K562 (cell line): ENCODE measurements around the gene PNPLA1. TPM values are rescaled to one million over a fixed set of nuclear protein-coding genes. Genes with fewer than 3 reads are reported as not detected.

ENCODE experiments used
- ATAC-seq: fragments of 200-7000 bp; cut with Tn5 transposase; 3 replicates; pipeline ENCODE4 v1.9.1; 2020; ENCODE audit warnings: moderate library complexity
- BruUV-seq: library from RNA; stranded (reverse); fragments of 400-500 nt; replicated peaks from 2 replicates; lab custom pipeline; 2021; lab: Mats Ljungman, UMichigan
- CTCF ChIA-PET: fragments of 300-600 bp; formaldehyde crosslinking; extraction: SDS; loops from one replicate; lab custom pipeline; 2021; ENCODE audit warnings: low intra/inter-chr PET ratio; lab: Yijun Ruan, JAX
- POLR2A ChIA-PET: fragments of 300-600, 350-650 bp; sonication (Branson Sonifier 250); formaldehyde crosslinking; extraction: SDS; loops from one replicate; lab custom pipeline; 2021; ENCODE audit warnings: antibody characterized with exemption, inconsistent platforms; lab: Yijun Ruan, JAX
- DNase-seq, 4 experiments: peaks; one replicate each; pipeline versions ENCODE4 v3.0.0 to v3.0.0-alpha.2; 2011 to 2018; ENCODE audit warnings: low spot score in 3 of 4, mixed read lengths in 3 of 4; ENCODE audit errors: extremely low read depth in 1 of 4
- FAIRE-seq: peaks from 2 replicates; lab custom pipeline; 2011; peaks lifted over from hg19 to GRCh38; lab: Jason Lieb, UNC
- H2AFZ ChIP-seq: 2 replicates; pipeline ENCODE4 v1.6.0; 2011; ENCODE audit warnings: low read depth, low read length, control low read depth, inconsistent platforms
- H3K27ac ChIP-seq: fragments of 200-600 bp; 3 replicates; pipeline ENCODE4 v1.8.0; 2011; ENCODE audit warnings: low read depth, mild to moderate bottlenecking, control low read depth, inconsistent platforms, low read length, moderate library complexity, mixed read lengths; ENCODE audit errors: extremely low read depth
- H3K27me3 ChIP-seq, 2 experiments: fragments of 300-600 bp in 1 of 2; 2 replicates in 1 of 2; 3 replicates in 1 of 2; pipeline versions ENCODE4 v1.6.0 to v1.8.0; 2011; ENCODE audit warnings: inconsistent platforms in 2 of 2, low read length in 2 of 2, mild to moderate bottlenecking in 1 of 2, mixed read lengths in 1 of 2, moderate library complexity in 1 of 2; ENCODE audit not compliant: control insufficient read depth in 2 of 2, insufficient read depth in 2 of 2
- H3K36me3 ChIP-seq: fragments of 300-600 bp; 3 replicates; pipeline ENCODE4 v1.8.0; 2011; ENCODE audit warnings: mild to moderate bottlenecking, low read length, inconsistent platforms; ENCODE audit not compliant: control insufficient read depth, insufficient read depth
- H3K4me1 ChIP-seq, 2 experiments: fragments of 200-600 bp in 1 of 2; replicated peaks in 1 of 2; 2 replicates in 1 of 2; 3 replicates in 1 of 2; pipeline versions ENCODE4 v1.5.1 to v1.8.0; 2011; ENCODE audit warnings: inconsistent platforms in 2 of 2, low read length in 2 of 2, mild to moderate bottlenecking in 1 of 2, mixed read lengths in 1 of 2, moderate library complexity in 1 of 2; ENCODE audit not compliant: control insufficient read depth in 2 of 2, insufficient read depth in 2 of 2
- H3K4me2 ChIP-seq: 2 replicates; pipeline ENCODE4 v1.6.1; 2011; ENCODE audit warnings: low read length, control low read depth, inconsistent platforms, mixed read lengths; ENCODE audit not compliant: insufficient read depth
- H3K4me3 ChIP-seq: fragments of 200-600 bp; sonication (generic), shearing (Covaris generic); 2 replicates; pipeline ENCODE4 v1.5.1; 2016; ENCODE audit warnings: control low read depth, inconsistent platforms
- H3K79me2 ChIP-seq: fragments of 200-600 bp; 3 replicates; pipeline ENCODE4 v1.8.0; 2011; ENCODE audit warnings: low read length, inconsistent platforms; ENCODE audit not compliant: control insufficient read depth, insufficient read depth
- H3K9ac ChIP-seq, 2 experiments: 2 replicates each; pipeline versions ENCODE4 v1.6.0 to v1.6.1; 2011; ENCODE audit warnings: low read depth in 2 of 2, low read length in 2 of 2, control low read depth in 1 of 2, inconsistent platforms in 1 of 2, mild to moderate bottlenecking in 1 of 2, mixed read lengths in 1 of 2; ENCODE audit not compliant: insufficient read depth in 1 of 2
- H3K9me1 ChIP-seq: one replicate; pipeline ENCODE4 v1.6.0; 2011; ENCODE audit warnings: inconsistent platforms, mild to moderate bottlenecking, low read length, moderate library complexity; ENCODE audit not compliant: control insufficient read depth, insufficient read depth
- H3K9me3 ChIP-seq: replicated peaks from 2 replicates; pipeline ENCODE4 v1.5.1; 2011; ENCODE audit warnings: low read depth, low read length, inconsistent platforms; ENCODE audit not compliant: control insufficient read depth, insufficient read depth
- H4K20me1 ChIP-seq: replicated peaks from 2 replicates; pipeline ENCODE4 v1.6.1; 2011; ENCODE audit warnings: low read length, inconsistent platforms, mixed read lengths; ENCODE audit not compliant: control insufficient read depth, insufficient read depth
- BCL6 ChIP-seq: fragments of 250-450 bp; sonication (Bioruptor Pico); IDR thresholded peaks from 2 replicates; pipeline ENCODE4 v1.4.0; 2020
- CTBP1 ChIP-seq: fragments of 450-650 bp; IDR thresholded peaks from 2 replicates; pipeline ENCODE4 v1.6.1; 2016; ENCODE audit warnings: borderline replicate concordance
- DIDO1 ChIP-seq: fragments of 450-650 bp; IDR thresholded peaks from 2 replicates; pipeline ENCODE4 v1.6.1; 2016; ENCODE audit warnings: low read depth, missing biosample characterization, missing genetic modification characterization
- GTF2F1 ChIP-seq: IDR thresholded peaks from 2 replicates; pipeline ENCODE4 v1.6.1; 2011; ENCODE audit warnings: low read depth, low read length, improper control_type of control experiment
- HOXB6 ChIP-seq: fragments of 250-450 bp; sonication (Bioruptor Pico); IDR thresholded peaks from 2 replicates; pipeline ENCODE4 v1.5.1; 2022; ENCODE audit warnings: mild to moderate bottlenecking, borderline replicate concordance
- MTA3 ChIP-seq: fragments of 450-650 bp; formaldehyde crosslinking; IDR thresholded peaks from 2 replicates; pipeline ENCODE4 v1.6.1; 2017; ENCODE audit warnings: mild to moderate bottlenecking, borderline replicate concordance
- PHF20 ChIP-seq: fragments of 450-650 bp; IDR thresholded peaks from 2 replicates; pipeline ENCODE4 v1.6.1; 2018; ENCODE audit not compliant: partially characterized antibody
- POLR2A ChIP-seq: fragments of 450-650 bp; conservative IDR thresholded peaks from 2 replicates; pipeline ENCODE4 v1.6.1; 2016
- RCOR1 ChIP-seq, 2 experiments: IDR thresholded peaks; 2 replicates each; pipeline ENCODE4 v1.6.1; 2012; ENCODE audit warnings: low read depth in 2 of 2, low read length in 2 of 2, borderline replicate concordance in 1 of 2, improper control_type of control experiment in 1 of 2
- RNF2 ChIP-seq: sonication (generic); IDR thresholded peaks from 2 replicates; pipeline ENCODE4 v1.6.1; 2016
- SRSF7 ChIP-seq: fragments of 200-400 bp; formaldehyde crosslinking; optimal IDR thresholded peaks from 2 replicates; pipeline ENCODE3; 2017; ENCODE audit warnings: mild to moderate bottlenecking, low read depth, low read length
- ZNF445 ChIP-seq: fragments of 250-450 bp; sonication (Bioruptor Pico); IDR thresholded peaks from 2 replicates; pipeline ENCODE4 v1.4.0; 2020; ENCODE audit warnings: low read depth, mild to moderate bottlenecking, moderate library complexity
- ZNF57 ChIP-seq: fragments of 450-650 bp; formaldehyde crosslinking; IDR thresholded peaks from 2 replicates; pipeline ENCODE4 v1.4.0; 2020; ENCODE audit warnings: mild to moderate bottlenecking, moderate library complexity
- WGBS: fragments of 100-300 bp; shearing (Covaris generic); methylation state at CpG from one replicate; pipeline ENCODE4 v1.1.6; 2016; ENCODE audit warnings: low coverage, mixed read lengths; ENCODE audit not compliant: insufficient coverage; ENCODE audit errors: missing lambda C conversion rate; 5-methylcytosine and 5-hydroxymethylcytosine counted together
- in situ Hi-C: fragments of 300-500 bp; cut with MboI; formaldehyde crosslinking; loops from 4 replicates; pipeline ENCODE4 v1.15.0; 2018; ENCODE audit warnings: inconsistent platforms, mixed read lengths
- intact Hi-C: fragments of 100-400 bp; cut with micrococcal nuclease; formaldehyde crosslinking; loops from 2 replicates; pipeline ENCODE4 v1.14.2; 2022
- polyA plus RNA-seq, 8 experiments: library from polyadenylated mRNA; depleted of rRNA in 4 of 8; stranded (reverse) in 5 of 8; unstranded in 3 of 8; fragments of >200 nt; fragmentation: Nextera tagmentation in 2 of 8; fragmentation: Illumina TruSeq in 1 of 8; extraction: Ambion mirVana in 2 of 8; extraction: Trizol in 1 of 8; gene quantifications; 2 replicates each; pipeline versions ENCODE4 v1.2.1 to v1.2.3, GENCODE V29; 2011 to 2014; ENCODE audit warnings: inconsistent platforms in 1 of 8, missing spikeins in 1 of 8
- total RNA-seq, 7 experiments: library from RNA; depleted of rRNA in 6 of 7; stranded (reverse); fragments of >200 nt in 6 of 7; fragmentation: Illumina TruSeq in 2 of 7; extraction: Trizol in 2 of 7; gene quantifications; 2 replicates each; pipeline versions ENCODE4 v1.2.1 to v1.2.3, GENCODE V29; 2011 to 2021; ENCODE audit warnings: low replicate concordance in 1 of 7
- TF ChIP-seq, protein P1 (sequence below), 2 experiments: fragments of 450-650 bp; formaldehyde crosslinking in 1 of 2; IDR thresholded peaks; 2 replicates each; pipeline versions ENCODE4 v1.4.0 to v1.6.1; 2014 to 2020; ENCODE audit warnings: mild to moderate bottlenecking in 2 of 2, borderline replicate concordance in 1 of 2, low read depth in 1 of 2
- TF ChIP-seq, protein P2 (sequence below): IDR thresholded peaks from 2 replicates; pipeline ENCODE4 v1.6.1; 2011; ENCODE audit not compliant: insufficient read length; ENCODE audit errors: extremely low read depth

Gene PNPLA1
- total and polyA plus RNA-seq, 9 of the 15 experiments (the other 6 are each of a cell fraction or from before 2014, with no cell fraction given), result 0.04 to 0.27 (median 0.13) TPM; not detected in 2

GRCh38 chr6:36298027-36298426 is 28.2 kb downstream of the PNPLA1 start:
- FAIRE-seq (peak; percentile 67), ATAC-seq (no peak), DNase-seq (no peak)
- intact Hi-C loops, result no loop called here
- peaks cover 10% of the 10 kb centered on the region; the same call in 1 of the 2 replicates for H4K20me1 ChIP-seq
- H3K27ac ChIP-seq, result no peak overlapping the region
- peaks cover 21 to 61% of the 10 kb centered on the region in 2 experiments for H3K27me3 ChIP-seq
- no peak overlapping the region for H3K9ac ChIP-seq
- no peaks in the 10 kb centered on the region for H3K9me3 ChIP-seq
- BruUV-seq, result no TSS peak
- H3K79me2 ChIP-seq, result no peaks in the 10 kb centered on the region
- H3K4me1 ChIP-seq, result no peaks in the 10 kb centered on the region
- ChIA-PET POLR2A (no interaction called here), CTCF (no interaction called here)
- H2AFZ ChIP-seq, result no peak overlapping the region
- no peaks in the 10 kb centered on the region for H3K9me1 ChIP-seq
- in situ Hi-C loops, result no loop called here
- no peak overlapping the region for H3K4me3 ChIP-seq
- TF ChIP-seq PHF20 (no peak), RCOR1 (IDR thresholded peaks at IDR 0.05; ENCODE audit: borderline replicate concordance in 1 of 2, low read depth in 2 of 2, low read length in 2 of 2) (no peak), SRSF7 (no peak), ZNF445 (CRISPR knock-in tag) (no peak), ZNF57 (CRISPR knock-in tag) (no peak), HOXB6 (no peak), GTF2F1 (no peak), CTBP1 (no peak), DIDO1 (tag) (no peak), RNF2 (no peak), POLR2A (no peak), BCL6 (no peak), MTA3 (no peak)
- TF ChIP-seq, protein P1, sequence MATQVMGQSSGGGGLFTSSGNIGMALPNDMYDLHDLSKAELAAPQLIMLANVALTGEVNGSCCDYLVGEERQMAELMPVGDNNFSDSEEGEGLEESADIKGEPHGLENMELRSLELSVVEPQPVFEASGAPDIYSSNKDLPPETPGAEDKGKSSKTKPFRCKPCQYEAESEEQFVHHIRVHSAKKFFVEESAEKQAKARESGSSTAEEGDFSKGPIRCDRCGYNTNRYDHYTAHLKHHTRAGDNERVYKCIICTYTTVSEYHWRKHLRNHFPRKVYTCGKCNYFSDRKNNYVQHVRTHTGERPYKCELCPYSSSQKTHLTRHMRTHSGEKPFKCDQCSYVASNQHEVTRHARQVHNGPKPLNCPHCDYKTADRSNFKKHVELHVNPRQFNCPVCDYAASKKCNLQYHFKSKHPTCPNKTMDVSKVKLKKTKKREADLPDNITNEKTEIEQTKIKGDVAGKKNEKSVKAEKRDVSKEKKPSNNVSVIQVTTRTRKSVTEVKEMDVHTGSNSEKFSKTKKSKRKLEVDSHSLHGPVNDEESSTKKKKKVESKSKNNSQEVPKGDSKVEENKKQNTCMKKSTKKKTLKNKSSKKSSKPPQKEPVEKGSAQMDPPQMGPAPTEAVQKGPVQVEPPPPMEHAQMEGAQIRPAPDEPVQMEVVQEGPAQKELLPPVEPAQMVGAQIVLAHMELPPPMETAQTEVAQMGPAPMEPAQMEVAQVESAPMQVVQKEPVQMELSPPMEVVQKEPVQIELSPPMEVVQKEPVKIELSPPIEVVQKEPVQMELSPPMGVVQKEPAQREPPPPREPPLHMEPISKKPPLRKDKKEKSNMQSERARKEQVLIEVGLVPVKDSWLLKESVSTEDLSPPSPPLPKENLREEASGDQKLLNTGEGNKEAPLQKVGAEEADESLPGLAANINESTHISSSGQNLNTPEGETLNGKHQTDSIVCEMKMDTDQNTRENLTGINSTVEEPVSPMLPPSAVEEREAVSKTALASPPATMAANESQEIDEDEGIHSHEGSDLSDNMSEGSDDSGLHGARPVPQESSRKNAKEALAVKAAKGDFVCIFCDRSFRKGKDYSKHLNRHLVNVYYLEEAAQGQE (IDR thresholded peaks at IDR 0.05; ENCODE audit: borderline replicate concordance), result no peak
- TF ChIP-seq, protein P1 (CRISPR knock-in tag; IDR thresholded peaks at IDR 0.05; ENCODE audit: low read depth), result no peak
- TF ChIP-seq, protein P2, sequence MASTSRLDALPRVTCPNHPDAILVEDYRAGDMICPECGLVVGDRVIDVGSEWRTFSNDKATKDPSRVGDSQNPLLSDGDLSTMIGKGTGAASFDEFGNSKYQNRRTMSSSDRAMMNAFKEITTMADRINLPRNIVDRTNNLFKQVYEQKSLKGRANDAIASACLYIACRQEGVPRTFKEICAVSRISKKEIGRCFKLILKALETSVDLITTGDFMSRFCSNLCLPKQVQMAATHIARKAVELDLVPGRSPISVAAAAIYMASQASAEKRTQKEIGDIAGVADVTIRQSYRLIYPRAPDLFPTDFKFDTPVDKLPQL, result no peak
- no peak overlapping the region for H3K4me2 ChIP-seq
- H3K36me3 ChIP-seq, result no peaks in the 10 kb centered on the region
- 22% methylated on average over 4 of the region's 4 CpGs for WGBS
